ENCODE data around the gene SYCE3.

Gene SYCE3

GRCh38 chr22:50507991-50508884 is 54.5 kb downstream of the SYCE3 start, which contains the start of gene NCAPH2:
Gene NCAPH2 (plus strand): TSS chr22:50508224. CDS start chr22:50508338, 114 bp downstream.
- no peaks in the 10 kb centered on the region for H3K27me3 Mint-ChIP-seq (ENCODE audit: low read depth, poor library complexity)
- peaks cover 15% of the 10 kb centered on the region for H3K4me1 Mint-ChIP-seq
- peak; percentile 98 for DNase-seq
- peak within 1 kb of the TSS; percentile 98 for H3K27ac Mint-ChIP-seq
- TF ChIP-seq CTCF (IDR thresholded peaks at IDR 0.05) = no peak
- peak within 1 kb of the TSS; percentile 95 for H3K4me3 Mint-ChIP-seq
- peaks cover 9% of the 10 kb centered on the region for H3K36me3 Mint-ChIP-seq (ENCODE audit: low read depth)
- H3K9me3 Mint-ChIP-seq = no peaks in the 10 kb centered on the region

GRCh38 chr22:50507421-50507990 is 55.2 kb downstream of the SYCE3 start, which contains the start of gene LMF2:
Gene LMF2 (minus strand): TSS chr22:50507702. CDS start chr22:50507675, 27 bp downstream.
- Mint-ChIP-seq H3K27ac (peak within 1 kb of the TSS; percentile 98), H3K27me3 (ENCODE audit: low read depth, poor library complexity) (peaks cover under 1% of the 10 kb centered on the region), H3K4me1 (peaks cover 15% of the 10 kb centered on the region), H3K36me3 (ENCODE audit: low read depth) (peaks cover 5% of the 10 kb centered on the region), H3K4me3 (peak within 1 kb of the TSS; percentile 95), H3K9me3 (no peaks in the 10 kb centered on the region)
- peak; percentile 96 for DNase-seq
- TF ChIP-seq CTCF (IDR thresholded peaks at IDR 0.05) = no peak

GRCh38 chr22:50506611-50507420 is 55.9 kb downstream of the SYCE3 start:
- Mint-ChIP-seq H3K27me3 (ENCODE audit: low read depth, poor library complexity) (peaks cover 2% of the 10 kb centered on the region), H3K36me3 (ENCODE audit: low read depth) (no peaks in the 10 kb centered on the region), H3K9me3 (no peaks in the 10 kb centered on the region), H3K4me1 (peaks cover 15% of the 10 kb centered on the region), H3K4me3 (peak overlapping the region; percentile 95), H3K27ac (no peak overlapping the region)
- DNase-seq = no peak
- TF ChIP-seq CTCF (IDR thresholded peaks at IDR 0.05) = no peak

GRCh38 chr22:50505776-50506610 is 56.7 kb downstream of the SYCE3 start:
- Mint-ChIP-seq H3K27ac (no peak overlapping the region), H3K9me3 (no peaks in the 10 kb centered on the region), H3K36me3 (ENCODE audit: low read depth) (no peaks in the 10 kb centered on the region), H3K27me3 (ENCODE audit: low read depth, poor library complexity) (peaks cover 2% of the 10 kb centered on the region), H3K4me3 (peak overlapping the region; percentile 95), H3K4me1 (peaks cover 15% of the 10 kb centered on the region)
- DNase-seq = no peak
- TF ChIP-seq CTCF (IDR thresholded peaks at IDR 0.05) = no peak

GRCh38 chr22:50505276-50505775 is 57.4 kb downstream of the SYCE3 start:
- Mint-ChIP-seq H3K4me3 (no peak overlapping the region), H3K27ac (no peak overlapping the region), H3K4me1 (peaks cover 15% of the 10 kb centered on the region), H3K9me3 (no peaks in the 10 kb centered on the region), H3K36me3 (ENCODE audit: low read depth) (no peaks in the 10 kb centered on the region), H3K27me3 (ENCODE audit: low read depth, poor library complexity) (peaks cover 2% of the 10 kb centered on the region)
- TF ChIP-seq CTCF (IDR thresholded peaks at IDR 0.05) = no peak
- DNase-seq = no peak
